HG03432 (cell line): ENCODE measurements around the gene DSCAML1.

Experiments used
- ATAC-seq: cut with Tn5 transposase; IDR thresholded peaks from one replicate; pipeline ENCODE4 v1.9.1; 2021; ENCODE audit warnings: mild to moderate bottlenecking, moderate library complexity; ENCODE audit not compliant: unreplicated experiment

The DSCAML1 gene

DNA sequence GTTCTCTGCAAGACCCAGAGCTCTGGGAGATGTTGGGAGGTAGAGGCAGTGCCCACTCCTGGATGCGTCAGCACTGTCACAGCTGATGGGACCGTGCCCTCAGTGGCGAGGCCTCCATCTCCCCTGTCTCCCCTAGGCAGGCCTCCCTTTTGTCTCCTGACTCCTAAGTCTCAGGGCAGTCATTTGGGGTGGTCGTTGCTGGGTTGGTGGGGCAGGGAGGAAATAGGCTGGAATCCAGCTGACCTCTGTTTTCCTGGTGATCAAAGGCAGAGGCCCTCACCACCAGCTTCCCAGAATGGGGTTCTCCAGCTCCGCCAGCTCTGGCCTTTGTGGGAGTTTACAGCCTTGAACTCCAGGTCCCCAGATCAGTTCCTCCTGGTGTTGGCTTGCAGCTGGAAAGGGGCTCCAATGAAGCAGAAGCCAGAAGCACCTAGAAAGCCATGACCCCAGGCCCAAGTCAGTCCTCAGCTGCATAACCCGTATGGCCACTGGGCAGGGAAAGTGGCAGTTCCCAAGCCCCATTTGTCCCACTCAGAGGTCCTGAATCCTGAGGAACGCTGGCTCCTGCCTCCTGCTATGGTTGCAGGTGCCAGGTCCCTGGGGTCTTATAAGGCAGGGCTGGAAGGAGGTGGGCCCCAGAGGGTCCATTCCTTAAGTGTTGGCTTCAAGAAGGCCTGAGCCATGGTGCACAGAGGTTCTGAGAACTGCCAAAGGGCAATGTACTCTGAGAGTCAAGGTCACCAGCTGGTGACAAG, 34.8 kb upstream of the DSCAML1 start:
- no peak for ATAC-seq

DNA sequence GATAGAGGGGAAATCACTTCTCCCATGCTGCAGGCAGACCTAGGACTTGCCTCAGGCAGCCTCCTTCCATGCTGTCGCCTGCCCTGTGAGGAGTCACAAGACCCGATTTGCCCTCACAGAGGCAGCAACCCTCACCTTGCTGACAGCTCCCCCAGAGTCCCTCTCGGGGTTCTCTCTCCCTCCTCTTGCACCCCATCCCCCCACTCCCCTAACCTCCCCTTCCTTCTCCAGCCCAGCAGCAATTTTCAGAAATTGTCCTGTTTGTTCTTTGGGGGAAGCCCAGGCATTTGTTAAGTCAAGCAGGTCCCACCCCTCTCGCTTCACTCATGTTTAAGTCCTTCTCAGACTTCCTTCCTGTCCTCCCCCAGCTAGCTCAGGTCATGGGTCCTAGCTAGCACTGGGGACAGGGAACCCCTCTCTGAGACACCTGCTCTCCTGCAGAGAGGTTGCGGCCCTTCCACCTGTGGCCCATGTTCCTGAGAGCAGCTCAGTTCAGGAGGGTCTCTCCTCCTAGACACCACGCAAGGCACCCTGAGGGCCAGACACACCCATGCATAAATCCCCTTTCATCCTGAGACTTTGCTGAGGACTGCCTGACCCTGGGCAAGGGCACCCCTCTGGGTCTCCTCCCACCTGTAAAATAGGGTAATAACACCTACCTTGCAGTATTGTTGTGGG, 33.8 kb upstream of the DSCAML1 start:
- no peak for ATAC-seq

DNA sequence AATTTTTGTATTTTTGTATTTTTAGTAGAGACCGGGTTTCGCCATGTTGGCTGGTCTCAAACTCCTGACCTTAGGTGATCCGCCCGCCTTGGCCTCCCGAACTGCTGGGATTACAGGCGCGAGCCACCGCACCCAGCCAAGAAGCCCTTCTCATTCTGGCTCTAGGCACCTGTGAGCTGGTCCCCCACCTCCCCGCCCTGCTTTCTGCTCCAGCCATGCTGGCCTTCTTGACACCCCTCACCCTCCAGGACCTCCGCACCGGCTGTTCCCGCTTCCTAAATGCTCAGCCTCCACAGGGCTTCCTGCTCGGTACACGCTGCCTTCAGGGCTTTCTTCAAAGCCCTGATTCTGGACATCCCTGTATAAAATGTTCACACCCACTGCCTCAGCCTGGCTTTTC, 33.1 kb upstream of the DSCAML1 start:
- no peak for ATAC-seq

DNA sequence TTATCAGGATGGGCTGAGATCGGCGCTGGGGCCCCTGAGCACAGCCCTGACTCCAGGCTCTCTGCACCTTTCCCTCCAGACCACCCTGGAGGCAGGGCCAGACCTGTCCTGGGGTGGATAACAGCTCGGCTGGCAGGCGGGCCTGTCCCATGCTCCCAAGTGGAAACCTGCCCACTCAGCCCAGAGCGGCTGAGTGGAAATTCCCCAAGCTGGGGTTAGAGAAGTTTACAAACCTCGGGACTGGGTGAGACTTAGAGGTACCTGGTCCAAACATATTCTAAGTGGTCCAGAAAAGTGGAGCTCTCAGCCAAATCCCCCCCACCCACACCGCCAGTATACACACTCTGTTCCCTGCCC, 32.3 kb upstream of the DSCAML1 start:
- no peak for ATAC-seq

DNA sequence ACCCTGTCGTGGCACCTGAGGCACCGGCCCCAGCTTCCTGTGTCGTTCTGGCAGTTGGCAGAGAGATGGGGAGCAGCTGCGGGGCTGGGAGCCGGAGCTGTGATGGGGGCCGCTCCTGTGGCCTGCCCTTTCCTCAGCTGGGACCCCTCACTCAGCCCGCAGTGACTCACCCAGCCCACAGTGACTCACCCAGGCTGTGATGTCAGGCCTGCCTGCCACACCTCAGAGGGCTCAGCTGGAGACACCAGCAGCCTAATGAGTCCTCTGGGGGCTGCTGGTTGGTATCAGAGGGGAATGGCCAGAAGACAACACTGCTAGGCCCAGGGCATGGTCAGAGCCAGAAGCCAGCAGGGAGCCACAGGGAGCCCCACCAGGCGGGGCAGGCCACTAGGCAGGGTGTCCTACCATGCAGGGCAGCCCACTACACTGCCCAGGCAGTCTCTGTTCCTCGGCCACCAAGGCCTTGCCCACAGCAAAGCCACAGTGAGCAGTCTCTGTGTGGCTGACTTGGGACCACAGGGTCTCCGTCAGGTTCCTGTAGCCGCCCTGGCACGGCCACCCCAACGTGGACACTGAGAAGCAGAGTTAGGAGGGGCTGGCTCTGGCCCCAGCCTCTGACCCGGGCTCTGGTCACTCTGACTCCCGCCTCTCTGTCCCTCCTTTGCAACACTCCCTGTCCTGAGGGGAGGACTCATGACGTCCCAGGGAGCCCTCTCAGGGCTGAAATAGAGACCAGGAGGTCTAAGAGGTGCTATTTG, 31.8 kb upstream of the DSCAML1 start:
- peak; percentile 72 for ATAC-seq

DNA sequence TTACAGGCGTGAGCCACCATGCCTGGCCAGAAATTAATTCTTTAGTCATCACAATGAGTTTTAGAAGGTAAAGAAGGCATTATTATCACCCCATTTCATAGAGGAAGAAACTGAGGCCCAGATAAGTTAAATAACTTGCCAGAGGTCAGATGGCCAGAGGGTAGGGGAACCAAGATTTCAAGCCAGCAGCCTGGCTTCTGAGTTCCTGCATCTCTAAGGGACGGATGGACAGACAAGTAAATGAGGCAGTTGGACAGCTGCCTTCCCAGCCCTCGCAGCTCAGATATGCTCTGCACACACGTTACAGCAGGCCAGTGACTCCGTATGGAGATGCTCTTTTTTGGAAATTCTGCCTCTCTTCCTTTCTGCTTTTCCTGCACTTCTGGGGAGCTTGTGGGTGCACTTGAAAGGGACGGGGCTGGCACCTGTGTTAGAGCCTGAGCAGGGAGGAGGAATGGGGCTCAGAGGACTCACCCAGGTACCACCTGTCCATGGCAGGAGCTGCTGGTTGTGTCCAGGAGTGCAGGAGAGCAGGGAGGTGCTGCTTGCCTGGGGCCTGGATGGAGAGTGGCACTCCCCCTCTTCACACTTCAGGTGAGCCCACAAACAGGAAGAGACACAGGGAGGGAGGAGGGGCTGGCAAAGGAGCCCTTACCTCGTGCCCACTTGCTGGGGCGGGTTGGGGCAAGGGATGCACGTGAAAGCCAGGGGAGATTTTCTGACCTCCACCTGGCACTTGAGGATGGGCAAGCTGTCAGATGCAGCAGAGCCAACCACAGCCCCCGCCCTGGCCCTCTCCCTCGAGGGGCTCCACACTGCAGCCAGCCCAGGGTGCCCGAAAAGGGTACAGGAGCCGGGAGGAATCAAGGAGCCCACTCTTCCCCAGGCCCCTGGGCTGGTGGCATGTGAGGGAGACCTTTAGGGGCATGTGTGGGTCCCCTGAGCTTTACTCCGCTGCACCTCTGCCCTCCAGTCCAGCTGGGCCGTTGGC, 30.8 kb upstream of the DSCAML1 start:
- peak; percentile 4 for ATAC-seq

DNA sequence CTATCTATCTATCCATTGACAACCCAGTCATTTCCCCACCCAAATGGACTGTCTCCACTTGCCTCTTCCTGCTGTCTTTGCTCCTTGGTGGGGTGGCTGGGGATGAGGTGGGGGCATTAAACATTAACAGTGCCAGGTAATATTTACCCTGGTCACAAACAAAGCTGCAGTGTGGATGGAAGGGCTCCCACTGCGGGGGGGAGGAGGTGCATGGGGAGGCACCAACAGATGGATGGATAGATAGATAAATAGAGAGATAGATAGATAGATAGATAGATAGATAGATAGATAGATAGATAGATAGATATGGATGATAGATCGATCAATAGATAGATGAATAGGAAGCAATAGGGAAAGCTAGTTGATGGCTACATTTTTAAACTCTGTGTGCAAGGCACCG, 29.8 kb upstream of the DSCAML1 start:
- no peak for ATAC-seq

DNA sequence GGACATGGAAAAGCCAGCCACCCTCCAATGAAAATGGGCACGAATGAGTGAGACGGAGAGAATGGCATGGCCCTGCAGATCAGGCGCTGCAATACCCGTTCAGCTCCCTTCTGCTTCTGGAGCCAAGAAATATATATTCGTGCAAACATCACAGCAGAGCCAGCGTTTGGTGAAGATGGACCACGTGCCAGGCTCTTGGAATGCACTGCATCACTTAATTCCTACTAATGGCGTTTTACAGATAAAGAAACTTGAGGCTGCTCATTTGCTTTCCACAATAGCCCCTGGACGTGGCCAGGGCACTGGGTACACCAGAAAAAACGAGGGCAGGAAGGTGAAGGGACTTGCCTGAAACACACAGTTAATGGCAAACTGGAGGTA, 29.2 kb upstream of the DSCAML1 start:
- no peak for ATAC-seq

DNA sequence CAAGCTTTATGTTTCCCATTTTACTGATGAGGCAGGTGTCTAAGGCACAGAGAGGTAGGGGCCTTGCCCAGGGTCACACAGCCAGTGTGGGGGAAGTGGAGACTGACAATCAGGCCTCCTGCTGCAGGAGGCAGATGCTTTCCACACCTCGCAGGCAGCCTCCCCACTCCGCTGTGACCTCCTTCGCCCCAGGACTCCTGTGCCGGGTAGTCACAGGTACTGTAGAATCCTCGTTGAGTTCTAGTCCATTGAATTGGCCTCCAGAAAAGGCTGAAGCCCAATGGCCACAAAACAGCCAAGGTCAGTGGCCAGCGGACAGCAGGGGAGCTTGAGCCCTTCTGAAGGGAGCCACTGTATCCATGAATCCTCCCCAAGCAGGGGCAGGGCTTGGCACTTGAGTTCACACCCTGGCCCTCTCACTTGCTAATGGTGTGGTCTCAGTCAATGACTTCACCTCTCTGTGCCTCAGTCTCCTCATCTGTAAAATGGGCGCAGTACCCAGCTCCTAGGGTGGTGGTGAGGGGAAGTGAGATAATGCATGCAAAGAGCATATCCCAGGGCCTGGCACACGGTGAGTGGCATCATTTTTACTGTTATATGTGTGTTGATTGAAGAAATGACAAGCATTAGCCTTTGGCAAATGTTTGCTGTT, 28.6 kb upstream of the DSCAML1 start:
- no peak for ATAC-seq

DNA sequence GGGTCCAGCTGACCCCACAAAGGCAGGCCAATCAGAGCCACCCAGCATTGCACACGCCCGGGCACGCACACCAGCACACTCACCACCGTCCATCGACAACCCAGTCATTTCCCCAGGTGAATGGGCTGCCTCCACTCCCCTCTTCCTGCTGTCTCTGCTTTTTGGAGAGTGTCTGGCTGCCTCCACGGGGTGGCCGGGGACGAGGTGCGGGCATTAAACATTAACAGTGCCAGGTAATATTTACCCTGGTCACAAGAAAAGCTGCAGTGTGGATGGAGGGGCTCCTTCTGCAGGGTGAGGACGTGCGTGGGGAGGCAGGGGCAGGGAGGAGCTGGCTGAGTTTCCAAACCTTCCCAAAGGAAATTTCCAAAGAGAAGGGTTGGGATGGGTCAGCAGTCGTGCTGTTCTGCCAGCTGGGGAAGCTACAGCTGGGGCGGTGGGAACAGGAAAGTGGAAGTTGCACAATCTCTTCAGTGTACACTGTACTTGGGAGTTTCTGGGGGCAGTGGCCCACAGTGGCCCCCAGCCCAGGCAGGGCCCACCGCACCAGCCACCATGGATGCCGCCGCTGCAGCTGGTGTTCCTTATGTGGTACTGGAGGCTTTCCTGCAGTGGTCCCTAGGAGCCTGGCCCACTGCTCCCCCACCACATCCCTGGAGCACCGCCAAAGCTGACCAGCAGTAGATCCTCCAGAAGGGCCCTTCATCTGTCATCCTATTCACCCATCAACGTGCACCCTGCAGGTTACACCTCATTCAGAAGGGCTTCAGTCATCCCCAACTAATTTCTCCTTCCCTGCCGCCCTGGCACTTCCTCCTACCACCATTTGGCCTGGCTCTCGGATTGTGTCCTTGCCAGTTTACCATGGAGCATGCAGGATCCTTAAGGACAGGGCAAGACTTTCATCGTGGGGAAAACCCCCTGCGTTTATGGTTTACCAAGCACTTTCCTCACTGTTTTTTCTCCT, 27.8 kb upstream of the DSCAML1 start, which contains the start of gene FXYD2:
FXYD2 (minus strand) TSS at position 174 of the 967 bp plus-strand sequence; CDS start at position 108, 66 bp downstream.
- no peak for ATAC-seq

DNA sequence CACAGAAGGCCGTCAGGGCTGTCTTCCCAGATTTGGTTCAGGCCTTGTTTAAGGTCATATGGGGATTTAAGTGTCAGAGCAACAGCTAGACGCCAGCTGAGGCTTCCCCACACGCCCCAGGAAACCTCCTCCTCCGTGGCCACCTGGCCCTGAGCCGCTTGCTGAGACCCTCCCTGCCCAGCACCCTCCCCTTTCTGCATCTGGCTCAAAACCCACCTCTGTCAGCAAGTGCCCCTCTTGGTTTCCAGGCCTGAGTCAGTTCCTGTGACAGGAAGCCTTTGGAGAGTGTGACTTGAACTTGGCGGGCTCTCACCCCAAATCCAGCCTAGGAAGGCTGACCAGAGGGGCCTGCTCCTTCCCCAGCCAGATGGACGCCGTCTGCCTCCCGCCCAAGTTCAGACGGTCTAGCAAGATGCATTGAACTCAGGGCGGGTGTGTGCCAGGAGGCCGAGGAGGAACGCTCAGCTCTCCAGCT, 27.0 kb upstream of the DSCAML1 start:
- ATAC-seq, result no peak

DNA sequence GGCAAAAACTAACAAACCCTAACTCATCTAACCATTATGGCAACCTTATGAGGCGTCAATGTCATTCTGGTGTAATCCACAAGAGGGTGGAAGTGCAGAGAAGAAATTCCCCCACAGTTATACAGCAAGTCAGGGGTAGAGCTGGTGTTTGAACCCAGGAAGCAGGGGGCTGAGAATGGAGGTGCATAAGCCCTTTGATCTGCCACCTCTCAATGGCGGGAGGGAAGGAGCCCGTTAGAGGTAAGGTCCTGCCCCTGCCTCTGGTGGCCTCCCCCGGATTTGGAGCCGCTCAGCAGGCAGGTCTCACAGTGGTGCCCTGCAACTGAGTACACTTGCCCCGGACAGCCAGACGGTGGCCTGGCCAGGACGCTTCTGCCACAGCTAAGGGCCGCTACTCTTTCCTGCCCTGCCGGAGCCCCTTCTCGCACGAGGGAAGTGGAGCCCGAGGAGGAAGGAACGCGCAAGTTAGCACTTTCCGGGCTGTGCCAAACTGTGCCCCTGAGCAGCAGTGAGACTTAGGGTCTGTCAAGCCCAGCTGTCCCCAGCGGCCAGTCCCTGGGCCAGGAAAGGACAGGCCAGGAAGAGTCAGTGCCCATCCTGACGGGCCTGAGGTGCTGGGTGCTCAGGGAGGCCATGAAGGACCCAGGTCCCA, 26.4 kb upstream of the DSCAML1 start:
- ATAC-seq, result no peak

DNA sequence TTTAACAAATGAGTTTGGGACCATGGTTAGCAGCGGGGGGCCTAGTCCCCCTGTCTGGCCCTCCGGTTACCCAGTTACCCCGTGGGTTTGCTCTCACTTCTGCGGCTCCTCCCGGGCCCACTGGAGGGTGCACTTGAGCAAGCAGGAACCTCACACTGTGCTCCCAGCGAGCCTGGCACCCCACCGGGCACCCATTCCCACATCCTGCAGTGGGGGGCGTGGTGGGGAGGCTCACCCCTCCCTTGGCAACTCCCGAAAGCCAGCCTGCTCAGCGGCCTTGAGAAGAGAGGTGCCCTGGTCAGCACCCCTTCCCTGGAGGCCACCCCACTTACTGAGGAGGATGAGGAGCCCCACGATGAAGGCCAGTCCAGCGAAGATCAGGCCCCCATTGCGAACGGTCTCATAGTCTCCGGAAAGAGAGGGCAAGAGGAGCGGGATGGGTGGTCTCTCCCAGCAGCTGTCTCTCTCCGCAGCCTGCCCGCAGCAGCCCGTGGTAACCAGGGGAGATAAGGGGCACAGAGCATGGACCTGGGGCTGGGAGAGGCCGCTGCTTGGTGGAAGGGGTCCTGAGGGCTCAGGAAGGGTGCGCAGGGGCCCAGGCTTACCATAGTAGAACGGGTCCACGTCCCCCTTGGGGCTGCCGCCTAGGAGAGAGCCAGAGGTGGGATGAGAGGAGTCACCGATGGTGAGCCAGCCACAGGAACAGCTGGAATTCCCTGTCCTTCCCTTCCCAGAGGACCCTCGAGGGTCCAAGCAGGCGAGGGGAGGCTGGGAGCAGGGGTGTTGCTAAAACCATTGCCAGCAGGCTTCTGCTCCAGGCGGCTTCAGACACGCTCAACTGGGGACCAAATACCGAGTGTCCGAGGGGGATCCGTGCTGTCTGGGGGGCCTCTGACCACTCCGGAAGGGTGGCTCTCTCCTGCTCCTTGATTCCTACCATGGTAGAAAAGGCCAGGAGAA, 25.3 kb upstream of the DSCAML1 start:
- ATAC-seq, result no peak

DNA sequence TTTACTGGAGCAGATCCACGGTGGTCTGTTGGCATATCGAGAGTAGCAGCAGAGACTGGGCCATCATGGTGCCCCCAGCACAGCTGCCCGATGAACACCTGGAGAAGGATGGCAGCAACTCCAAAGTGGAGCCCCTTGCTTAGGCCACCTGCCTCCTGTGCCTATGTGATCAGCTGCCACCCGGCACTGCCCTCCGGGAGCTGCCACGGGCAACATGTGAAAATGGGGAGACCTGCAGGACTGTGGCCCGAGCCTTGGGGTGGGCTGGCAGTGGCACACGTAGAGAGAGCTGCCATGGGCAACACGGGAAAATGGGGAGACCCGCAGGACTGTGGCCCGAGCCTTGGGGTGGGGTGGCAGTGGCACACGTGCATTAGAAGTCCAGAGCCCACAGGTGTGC, 24.4 kb upstream of the DSCAML1 start:
- ATAC-seq, result no peak

DNA sequence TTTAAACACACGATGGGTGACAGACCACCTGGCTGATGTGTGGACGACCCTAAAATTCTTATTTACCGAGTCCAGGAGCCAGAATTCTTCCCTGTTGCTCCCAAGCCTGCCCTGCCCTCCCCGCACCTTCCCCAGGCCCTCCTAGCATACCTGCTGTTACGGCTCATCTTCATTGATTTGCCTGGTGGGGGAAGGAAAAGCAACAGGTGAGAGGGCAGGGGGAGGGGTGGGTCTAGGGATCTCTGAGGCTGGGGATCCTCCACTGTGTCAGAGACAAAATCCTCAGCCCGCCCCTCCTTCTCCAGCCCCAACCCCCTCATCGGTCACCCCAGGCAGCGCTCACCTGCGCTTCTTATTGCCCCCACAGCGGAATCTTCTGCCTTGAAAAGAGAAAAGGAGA, 23.5 kb upstream of the DSCAML1 start:
- ATAC-seq, result no peak

DNA sequence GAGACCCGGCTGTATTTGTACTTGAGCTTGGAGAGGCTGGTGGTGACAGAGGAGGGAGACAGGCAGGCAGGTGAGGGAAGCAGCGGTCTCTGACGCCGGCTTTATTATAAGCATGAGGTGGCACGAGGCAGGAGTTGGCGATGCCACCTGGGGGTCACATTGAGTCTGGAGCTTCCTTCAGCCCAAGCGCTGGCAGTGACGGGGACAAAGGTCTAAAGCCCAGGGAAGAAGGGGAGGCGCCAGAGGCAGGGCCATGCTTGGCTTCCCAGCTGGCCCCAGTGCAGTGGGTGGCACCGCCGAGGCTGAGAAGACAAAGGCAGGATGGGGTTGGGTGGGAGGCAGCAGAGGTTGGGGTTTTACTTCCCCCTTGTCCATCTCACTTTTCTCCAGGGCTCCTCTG, 23.1 kb upstream of the DSCAML1 start:
- ATAC-seq, result no peak
